ENCODE measurements around the gene CCDC78. TPM values are rescaled to one million over a fixed set of nuclear protein-coding genes. Genes with fewer than 3 reads are reported as not detected.

Gene CCDC78
- total and polyA plus RNA-seq, 5 donors from 2014 or later: 0.37 to 2.5 (median 0.45) TPM

GRCh38 chr16:768428-768827, 42.2 kb upstream of the CCDC78 start:
- H3K9me3 ChIP-seq (ENCODE audit: control insufficient read depth in 2 of 2, low read length in 2 of 2): no peaks in the 10 kb centered on the region
- no peak for ATAC-seq (ENCODE audit: low read depth in 2 of 2)
- no peaks in the 10 kb centered on the region for H3K27me3 ChIP-seq (ENCODE audit: control insufficient read depth, insufficient read depth, low read length)
- Mint-ChIP-seq H3K27me3 (no peaks in the 10 kb centered on the region), H3K27ac (no peak overlapping the region), H3K9me3 (peaks cover 0 to 1% (median 0%) of the 10 kb centered on the region in 7 donors), H3K4me1 (no peaks in the 10 kb centered on the region), H3K36me3 (no peaks in the 10 kb centered on the region), H3K4me3 (no peak overlapping the region)
- DNase-seq: no peak
- H3K36me3 ChIP-seq (ENCODE audit: control insufficient read depth, insufficient read depth, low read length): no peaks in the 10 kb centered on the region
- H3K4me1 ChIP-seq (ENCODE audit: control insufficient read depth, insufficient read depth, low read length, poor library complexity, severe bottlenecking): no peaks in the 10 kb centered on the region
- no peak overlapping the region for H3K4me3 ChIP-seq (ENCODE audit: low read depth, low read length)
- H3K27ac ChIP-seq (ENCODE audit: insufficient read depth, low read length, poor library complexity, severe bottlenecking): no peak overlapping the region

GRCh38 chr16:767743-768235, 41.5 kb upstream of the CCDC78 start:
- H3K4me1 ChIP-seq (ENCODE audit: control insufficient read depth, insufficient read depth, low read length, poor library complexity, severe bottlenecking): no peaks in the 10 kb centered on the region
- H3K27ac ChIP-seq (ENCODE audit: insufficient read depth, low read length, poor library complexity, severe bottlenecking): no peak overlapping the region
- no peaks in the 10 kb centered on the region for H3K9me3 ChIP-seq (ENCODE audit: control insufficient read depth in 2 of 2, low read length in 2 of 2)
- no peaks in the 10 kb centered on the region for H3K27me3 ChIP-seq (ENCODE audit: control insufficient read depth, insufficient read depth, low read length)
- H3K4me3 ChIP-seq (ENCODE audit: low read depth, low read length): no peak overlapping the region
- H3K36me3 ChIP-seq (ENCODE audit: control insufficient read depth, insufficient read depth, low read length): no peaks in the 10 kb centered on the region
- no peak for ATAC-seq (ENCODE audit: low read depth in 2 of 2)
- no peaks in the 10 kb centered on the region for H3K36me3 Mint-ChIP-seq
- DNase-seq: no peak
- H3K27ac Mint-ChIP-seq: no peak overlapping the region
- no peaks in the 10 kb centered on the region for H3K27me3 Mint-ChIP-seq
- H3K4me1 Mint-ChIP-seq: no peaks in the 10 kb centered on the region
- no peak overlapping the region for H3K4me3 Mint-ChIP-seq
- H3K9me3 Mint-ChIP-seq: peaks cover 0 to 1% (median 0%) of the 10 kb centered on the region in 7 donors

- Mint-ChIP-seq H3K27me3 (peaks cover under 1% of the 10 kb centered on the region), H3K36me3 (no peaks in the 10 kb centered on the region), H3K4me3 (no peak overlapping the region), H3K27ac (no peak overlapping the region), H3K9me3 (peaks cover 0 to 1% (median 0%) of the 10 kb centered on the region in 7 donors), H3K4me1 (no peaks in the 10 kb centered on the region)
- Histone ChIP-seq H3K36me3 (ENCODE audit: control insufficient read depth, insufficient read depth, low read length) (no peaks in the 10 kb centered on the region), H3K27ac (ENCODE audit: insufficient read depth, low read length, poor library complexity, severe bottlenecking) (no peak overlapping the region), H3K27me3 (ENCODE audit: control insufficient read depth, insufficient read depth, low read length) (no peaks in the 10 kb centered on the region), H3K4me1 (ENCODE audit: control insufficient read depth, insufficient read depth, low read length, poor library complexity, severe bottlenecking) (no peaks in the 10 kb centered on the region), H3K4me3 (ENCODE audit: low read depth, low read length) (no peak overlapping the region), H3K9me3 (ENCODE audit: control insufficient read depth in 2 of 2, low read length in 2 of 2) (no peaks in the 10 kb centered on the region)
- ATAC-seq (ENCODE audit: low read depth in 2 of 2) (no peak), DNase-seq (no peak)
Observed at GRCh38 chr16:766820-767640, 40.8 kb upstream of the CCDC78 start.

- H3K4me1 ChIP-seq (ENCODE audit: control insufficient read depth, insufficient read depth, low read length, poor library complexity, severe bottlenecking): no peaks in the 10 kb centered on the region
- no peaks in the 10 kb centered on the region for H3K36me3 Mint-ChIP-seq
- H3K4me1 Mint-ChIP-seq: no peaks in the 10 kb centered on the region
- H3K36me3 ChIP-seq (ENCODE audit: control insufficient read depth, insufficient read depth, low read length): no peaks in the 10 kb centered on the region
- H3K9me3 ChIP-seq (ENCODE audit: control insufficient read depth in 2 of 2, low read length in 2 of 2): no peaks in the 10 kb centered on the region
- H3K27ac Mint-ChIP-seq: no peak overlapping the region
- H3K4me3 Mint-ChIP-seq: no peak overlapping the region
- no peaks in the 10 kb centered on the region for H3K27me3 ChIP-seq (ENCODE audit: control insufficient read depth, insufficient read depth, low read length)
- H3K27me3 Mint-ChIP-seq: peaks cover 7% of the 10 kb centered on the region
- DNase-seq: no peak
- no peak overlapping the region for H3K4me3 ChIP-seq (ENCODE audit: low read depth, low read length)
- H3K27ac ChIP-seq (ENCODE audit: insufficient read depth, low read length, poor library complexity, severe bottlenecking): no peak overlapping the region
- H3K9me3 Mint-ChIP-seq: peaks cover 0 to 1% (median 0%) of the 10 kb centered on the region in 7 donors
- ATAC-seq (ENCODE audit: low read depth in 2 of 2): no peak
Observed at GRCh38 chr16:766008-766819, 40.0 kb upstream of the CCDC78 start.

- Histone ChIP-seq H3K27me3 (ENCODE audit: control insufficient read depth, insufficient read depth, low read length) (no peaks in the 10 kb centered on the region), H3K4me3 (ENCODE audit: low read depth, low read length) (no peak overlapping the region), H3K27ac (ENCODE audit: insufficient read depth, low read length, poor library complexity, severe bottlenecking) (no peak overlapping the region), H3K4me1 (ENCODE audit: control insufficient read depth, insufficient read depth, low read length, poor library complexity, severe bottlenecking) (no peaks in the 10 kb centered on the region), H3K9me3 (ENCODE audit: control insufficient read depth in 2 of 2, low read length in 2 of 2) (no peaks in the 10 kb centered on the region), H3K36me3 (ENCODE audit: control insufficient read depth, insufficient read depth, low read length) (no peaks in the 10 kb centered on the region)
- Mint-ChIP-seq H3K27me3 (peaks cover 7% of the 10 kb centered on the region), H3K4me1 (no peaks in the 10 kb centered on the region), H3K27ac (no peak overlapping the region), H3K9me3 (peaks cover 0 to 1% (median 0%) of the 10 kb centered on the region in 7 donors), H3K4me3 (no peak overlapping the region), H3K36me3 (no peaks in the 10 kb centered on the region)
- ATAC-seq (ENCODE audit: low read depth in 2 of 2) (no peak), DNase-seq (no peak)
Observed at GRCh38 chr16:765488-765865, 39.2 kb upstream of the CCDC78 start.

GRCh38 chr16:764848-765487, 38.7 kb upstream of the CCDC78 start:
- H3K4me3 Mint-ChIP-seq: no peak overlapping the region
- no peak for ATAC-seq (ENCODE audit: low read depth in 2 of 2)
- Histone ChIP-seq H3K36me3 (ENCODE audit: control insufficient read depth, insufficient read depth, low read length) (no peaks in the 10 kb centered on the region), H3K27ac (ENCODE audit: insufficient read depth, low read length, poor library complexity, severe bottlenecking) (no peak overlapping the region), H3K4me3 (ENCODE audit: low read depth, low read length) (no peak overlapping the region), H3K9me3 (ENCODE audit: control insufficient read depth in 2 of 2, low read length in 2 of 2) (no peaks in the 10 kb centered on the region), H3K27me3 (ENCODE audit: control insufficient read depth, insufficient read depth, low read length) (no peaks in the 10 kb centered on the region), H3K4me1 (ENCODE audit: control insufficient read depth, insufficient read depth, low read length, poor library complexity, severe bottlenecking) (no peaks in the 10 kb centered on the region)
- peaks cover 7% of the 10 kb centered on the region for H3K27me3 Mint-ChIP-seq
- no peaks in the 10 kb centered on the region for H3K36me3 Mint-ChIP-seq
- H3K27ac Mint-ChIP-seq: no peak overlapping the region
- H3K9me3 Mint-ChIP-seq: peaks cover 0 to 1% (median 0%) of the 10 kb centered on the region in 7 donors
- H3K4me1 Mint-ChIP-seq: no peaks in the 10 kb centered on the region
- DNase-seq: no peak

GRCh38 chr16:764184-764750, 38.0 kb upstream of the CCDC78 start:
- Histone ChIP-seq H3K36me3 (ENCODE audit: control insufficient read depth, insufficient read depth, low read length) (no peaks in the 10 kb centered on the region), H3K27me3 (ENCODE audit: control insufficient read depth, insufficient read depth, low read length) (no peaks in the 10 kb centered on the region), H3K9me3 (ENCODE audit: control insufficient read depth in 2 of 2, low read length in 2 of 2) (no peaks in the 10 kb centered on the region), H3K4me3 (ENCODE audit: low read depth, low read length) (no peak overlapping the region), H3K27ac (ENCODE audit: insufficient read depth, low read length, poor library complexity, severe bottlenecking) (no peak overlapping the region), H3K4me1 (ENCODE audit: control insufficient read depth, insufficient read depth, low read length, poor library complexity, severe bottlenecking) (no peaks in the 10 kb centered on the region)
- Mint-ChIP-seq H3K27me3 (peaks cover 7% of the 10 kb centered on the region), H3K27ac (no peak overlapping the region), H3K9me3 (peaks cover 0 to 1% (median 0%) of the 10 kb centered on the region in 7 donors), H3K4me1 (no peaks in the 10 kb centered on the region), H3K4me3 (no peak overlapping the region), H3K36me3 (no peaks in the 10 kb centered on the region)
- ATAC-seq (ENCODE audit: low read depth in 2 of 2) (no peak), DNase-seq (no peak)

Measured in CD4-positive, CD25-positive, alpha-beta regulatory T cell (primary cell).